IMR-90 (cell line): ENCODE data around the gene CTSH. TPM values are rescaled to one million over a fixed set of nuclear protein-coding genes. Genes with fewer than 3 reads are reported as not detected.

ENCODE experiments used
- ATAC-seq: fragments of 200-7000 bp; cut with Tn5 transposase; 2 replicates; pipeline ENCODE4 v1.9.1; 2020; ENCODE audit warnings: low read depth, mild to moderate bottlenecking, moderate library complexity
- BruUV-seq: library from RNA; stranded (reverse); fragments of 400-500 nt; replicated peaks from 2 replicates; lab custom pipeline; 2021; lab: Mats Ljungman, UMichigan
- CTCF ChIA-PET: fragments of 300-600 bp; formaldehyde crosslinking; extraction: SDS; loops from one replicate; lab custom pipeline; 2021; ENCODE audit warnings: antibody characterized with exemption; lab: Yijun Ruan, JAX
- POLR2A ChIA-PET: fragments of 300-600 bp; sonication (Branson Sonifier 250); formaldehyde crosslinking; loops from one replicate; lab custom pipeline; 2022; ENCODE audit warnings: antibody characterized with exemption; ENCODE audit not compliant: unreplicated experiment; lab: Charles Lee
- DNase-seq: peaks from one replicate; pipeline ENCODE4 v3.0.0; 2013
- H2AFZ ChIP-seq: replicated peaks from 2 replicates; pipeline ENCODE3; 2013; ENCODE audit warnings: low read length, mild to moderate bottlenecking; ENCODE audit not compliant: poor library complexity
- H2AK5ac ChIP-seq: 2 replicates; pipeline ENCODE4 v1.6.1; 2013; ENCODE audit warnings: low read depth, low read length, inconsistent platforms
- H2AK9ac ChIP-seq: replicated peaks from 2 replicates; pipeline ENCODE3; 2013; ENCODE audit warnings: mild to moderate bottlenecking, low read depth, low read length, moderate library complexity; ENCODE audit not compliant: poor library complexity
- H2BK120ac ChIP-seq: 2 replicates; pipeline ENCODE4 v1.6.1; 2013; ENCODE audit warnings: low read depth, low read length, inconsistent platforms
- H2BK15ac ChIP-seq: 3 replicates; pipeline ENCODE4 v1.6.1; 2013; ENCODE audit warnings: low read depth, low read length, inconsistent platforms
- H2BK20ac ChIP-seq: 2 replicates; pipeline ENCODE4 v1.6.1; 2013; ENCODE audit warnings: low read depth, mild to moderate bottlenecking, inconsistent platforms, low read length, moderate library complexity
- H2BK5ac ChIP-seq: 2 replicates; pipeline ENCODE4 v1.6.1; 2013; ENCODE audit warnings: mild to moderate bottlenecking, low read depth, low read length, inconsistent platforms; ENCODE audit not compliant: poor library complexity, severe bottlenecking
- H3K14ac ChIP-seq: replicated peaks from 2 replicates; pipeline ENCODE4 v1.6.1; 2013; ENCODE audit warnings: low read depth, low read length, inconsistent platforms
- H3K18ac ChIP-seq: 2 replicates; pipeline ENCODE4 v1.6.1; 2013; ENCODE audit warnings: low read depth, low read length, control low read depth
- H3K23ac ChIP-seq: 2 replicates; pipeline ENCODE4 v1.6.1; 2013; ENCODE audit warnings: low read depth, low read length, inconsistent platforms
- H3K27ac ChIP-seq: 2 replicates; pipeline ENCODE4 v1.5.1; 2013; ENCODE audit warnings: mild to moderate bottlenecking, control low read depth, low read length; ENCODE audit not compliant: insufficient read depth
- H3K27me3 ChIP-seq: 2 replicates; pipeline ENCODE4 v1.6.1; 2013; ENCODE audit warnings: low read length; ENCODE audit not compliant: control insufficient read depth, insufficient read depth
- H3K36me3 ChIP-seq: 2 replicates; pipeline ENCODE4 v1.6.1; 2013; ENCODE audit warnings: low read length, mixed read lengths; ENCODE audit not compliant: control insufficient read depth, insufficient read depth
- H3K4ac ChIP-seq: 2 replicates; pipeline ENCODE4 v1.6.1; 2013; ENCODE audit warnings: low read depth, low read length, inconsistent platforms
- H3K4me1 ChIP-seq: 2 replicates; pipeline ENCODE4 v1.6.1; 2013; ENCODE audit warnings: low read length, mixed read lengths; ENCODE audit not compliant: control insufficient read depth, insufficient read depth
- H3K4me2 ChIP-seq: 2 replicates; pipeline ENCODE4 v1.6.1; 2013; ENCODE audit warnings: low read depth, mild to moderate bottlenecking, control low read depth, low read length, moderate library complexity
- H3K4me3 ChIP-seq: 2 replicates; pipeline ENCODE4 v1.5.1; 2013; ENCODE audit warnings: low read depth, mild to moderate bottlenecking, control low read depth, low read length, moderate library complexity; ENCODE audit not compliant: insufficient read depth
- H3K56ac ChIP-seq: 2 replicates; pipeline ENCODE4 v1.6.1; 2013; ENCODE audit warnings: low read length, inconsistent platforms; ENCODE audit not compliant: insufficient read depth; ENCODE audit errors: extremely low read depth
- H3K79me1 ChIP-seq, 2 experiments: 2 replicates each; pipeline ENCODE4 v1.6.1; 2013; ENCODE audit warnings: low read length in 2 of 2, inconsistent platforms in 1 of 2, low read depth in 1 of 2
- H3K9ac ChIP-seq: 2 replicates; pipeline ENCODE4 v1.6.1; 2013; ENCODE audit warnings: low read depth, low read length, control low read depth
- H3K9me1 ChIP-seq: 2 replicates; pipeline ENCODE4 v1.6.1; 2013; ENCODE audit warnings: low read length, inconsistent platforms; ENCODE audit not compliant: insufficient read depth
- H3K9me3 ChIP-seq: 2 replicates; pipeline ENCODE4 v1.6.1; 2013; ENCODE audit warnings: low read length; ENCODE audit not compliant: control insufficient read depth, insufficient read depth
- H4K20me1 ChIP-seq: 2 replicates; pipeline ENCODE4 v1.6.1; 2013; ENCODE audit warnings: low read length, inconsistent platforms; ENCODE audit not compliant: insufficient read depth
- H4K5ac ChIP-seq: 2 replicates; pipeline ENCODE4 v1.6.1; 2013; ENCODE audit warnings: mild to moderate bottlenecking, low read depth, low read length, control low read depth
- H4K8ac ChIP-seq, 2 experiments: 2 replicates each; pipeline ENCODE4 v1.6.1; 2013; ENCODE audit warnings: low read depth in 2 of 2, low read length in 2 of 2, control low read depth in 1 of 2, inconsistent platforms in 1 of 2
- H4K91ac ChIP-seq: 2 replicates; pipeline ENCODE4 v1.6.1; 2013; ENCODE audit warnings: low read depth, low read length, inconsistent platforms; ENCODE audit not compliant: insufficient read depth
- BHLHE40 ChIP-seq: fragments of 150-350 bp; IDR thresholded peaks from 2 replicates; pipeline ENCODE4 v1.6.1; 2016; ENCODE audit warnings: mild to moderate bottlenecking, low read depth, low read length
- CEBPB ChIP-seq: IDR thresholded peaks from 2 replicates; pipeline ENCODE4 v1.6.1; 2012; ENCODE audit warnings: low read depth, low read length, improper control_type of control experiment
- CTCF ChIP-seq: conservative IDR thresholded peaks from 2 replicates; pipeline ENCODE4 v1.5.1; 2012; ENCODE audit warnings: mild to moderate bottlenecking, low read depth, low read length, improper control_type of control experiment
- ELK1 ChIP-seq: fragments of 150-350 bp; IDR thresholded peaks from 2 replicates; pipeline ENCODE4 v1.6.1; 2016; ENCODE audit warnings: low read depth, mild to moderate bottlenecking, low read length, moderate library complexity, borderline replicate concordance
- MAFK ChIP-seq: IDR thresholded peaks from 2 replicates; pipeline ENCODE4 v1.6.1; 2012; ENCODE audit warnings: low read depth, low read length, improper control_type of control experiment
- MAZ ChIP-seq: IDR thresholded peaks from 2 replicates; pipeline ENCODE4 v1.6.1; 2012; ENCODE audit warnings: low read depth, mild to moderate bottlenecking, low read length, improper control_type of control experiment, moderate library complexity, borderline replicate concordance
- MXI1 ChIP-seq: IDR thresholded peaks from 2 replicates; pipeline ENCODE4 v1.6.1; 2012; ENCODE audit warnings: low read depth, mild to moderate bottlenecking, low read length, moderate library complexity, borderline replicate concordance
- NFE2L2 ChIP-seq: fragments of 150-350 bp; IDR thresholded peaks from 2 replicates; pipeline ENCODE4 v1.6.1; 2016; ENCODE audit warnings: low read depth, mild to moderate bottlenecking, low read length
- POLR2A ChIP-seq: IDR thresholded peaks from 2 replicates; pipeline ENCODE4 v1.6.1; 2012; ENCODE audit warnings: mild to moderate bottlenecking, low read depth, low read length
- RCOR1 ChIP-seq: IDR thresholded peaks from 2 replicates; pipeline ENCODE4 v1.6.1; 2012; ENCODE audit warnings: mild to moderate bottlenecking, low read length, improper control_type of control experiment; ENCODE audit not compliant: insufficient replicate concordance
- RFX5 ChIP-seq: IDR thresholded peaks from 2 replicates; pipeline ENCODE4 v1.8.0; 2012; ENCODE audit warnings: low read depth, mild to moderate bottlenecking, low read length, moderate library complexity
- SMC3 ChIP-seq: fragments of 150-350 bp; IDR thresholded peaks from 2 replicates; pipeline ENCODE4 v1.6.1; 2016; ENCODE audit warnings: low read depth, mild to moderate bottlenecking, antibody characterized with exemption, low read length, moderate library complexity
- WGBS, 2 experiments: methylation state at CpG; one replicate each; pipeline versions ENCODE4 v1.1.5 to v1.1.7; 2013; ENCODE audit warnings: missing lambda C conversion rate in 2 of 2; ENCODE audit not compliant: insufficient read length in 1 of 2; ENCODE audit errors: extremely low coverage in 2 of 2; 5-methylcytosine and 5-hydroxymethylcytosine counted together
- dilution Hi-C: fragments of 300-500 bp; cut with HindIII; formaldehyde crosslinking; loops from one replicate; pipeline ENCODE4 v1.14.3; 2018; ENCODE audit warnings: low sequenced_read_pairs; ENCODE audit not compliant: unreplicated experiment
- in situ Hi-C: fragments of 300-500 bp; cut with MboI; formaldehyde crosslinking; loops from 3 replicates; pipeline ENCODE4 v1.14.3; 2019; ENCODE audit warnings: low sequenced_read_pairs, inconsistent platforms, mixed read lengths
- intact Hi-C: fragments of 100-400 bp; cut with micrococcal nuclease; formaldehyde crosslinking; loops from 2 replicates; pipeline ENCODE4 v1.10.0; 2022
- polyA plus RNA-seq, 3 experiments: library from polyadenylated mRNA; depleted of rRNA; stranded (reverse); fragments of >200 nt; gene quantifications; 2 replicates each; pipeline ENCODE4 v1.2.3, GENCODE V29; 2012; ENCODE audit warnings: low replicate concordance in 1 of 3
- total RNA-seq: library from RNA; depleted of rRNA; stranded (reverse); fragments of >200 nt; gene quantifications from 2 replicates; pipeline ENCODE4 v1.2.3, GENCODE V29; 2012

The CTSH gene
- total and polyA plus RNA-seq, 2 of the 4 experiments (the other 2 are of a cell fraction): 11.7 to 13.9 TPM

- Histone ChIP-seq H3K4me2 (no peak overlapping the region), H2AK9ac (no peak overlapping the region), H4K5ac (no peak overlapping the region), H3K14ac (no peak overlapping the region), H2BK20ac (no peak overlapping the region), H2BK5ac (no peak overlapping the region), H3K4me3 (no peak overlapping the region), H2BK120ac (no peak overlapping the region), H2AFZ (no peak overlapping the region), H3K27ac (no peak overlapping the region), H3K4ac (no peak overlapping the region), H4K8ac (no peak overlapping the region), H4K91ac (no peak overlapping the region), H3K9me1 (peaks cover 19% of the 10 kb centered on the region), H3K9ac (no peak overlapping the region), H3K36me3 (peaks cover 44% of the 10 kb centered on the region), H3K9me3 (no peaks in the 10 kb centered on the region), H3K4me1 (peaks cover 7% of the 10 kb centered on the region), H3K23ac (no peak overlapping the region), H2BK15ac (no peak overlapping the region), H3K18ac (no peak overlapping the region), H2AK5ac (no peak overlapping the region), H4K20me1 (peaks cover 42% of the 10 kb centered on the region), H3K27me3 (no peaks in the 10 kb centered on the region), H3K56ac (no peak overlapping the region), H3K79me1 (peaks cover 19 to 60% of the 10 kb centered on the region in 2 experiments)
- dilution Hi-C loops (no loop called here), in situ Hi-C loops (no loop called here), intact Hi-C loops (no loop called here)
- ATAC-seq (no peak), DNase-seq (no peak)
- POLR2A ChIA-PET: no interaction called here
- no peak for TF ChIP-seq ELK1
- TF ChIP-seq MXI1: no peak
- TF ChIP-seq BHLHE40: no peak
- no peak for TF ChIP-seq CEBPB
- TF ChIP-seq CTCF: no peak
- TF ChIP-seq POLR2A: no peak
- no peak for TF ChIP-seq RFX5
- TF ChIP-seq MAFK: no peak
- no peak for TF ChIP-seq MAZ
- no peak for TF ChIP-seq RCOR1
- TF ChIP-seq NFE2L2: no peak
- no peak for TF ChIP-seq SMC3
- no CpG with 5 or more reads among the region's 4 CpGs for WGBS, 2 experiments
- CTCF ChIA-PET: interaction anchor here (1.0 kb wide), 1 partner anchor 91 kb away, joined by 3 read pairs; no protein-coding TSS in a partner anchor
- BruUV-seq: no TSS peak
Measured at GRCh38 chr15:78916088-78916487, 28.8 kb downstream of the CTSH start.
